C4-2B (cell line): ENCODE results near the gene CLDN11.

Experiments
- H3K27ac ChIP-seq: fragments of 450-650 bp; 2 replicates; pipeline ENCODE4 v1.5.1; 2017
- ZFX ChIP-seq: fragments of 450-650 bp; IDR thresholded peaks from 2 replicates; pipeline ENCODE4 v1.6.1; 2017
- TF ChIP-seq, protein P1 (sequence below): fragments of 450-650 bp; conservative IDR thresholded peaks from 2 replicates; pipeline ENCODE4 v1.5.1; 2017; ENCODE audit warnings: mild to moderate bottlenecking

Gene CLDN11

DNA sequence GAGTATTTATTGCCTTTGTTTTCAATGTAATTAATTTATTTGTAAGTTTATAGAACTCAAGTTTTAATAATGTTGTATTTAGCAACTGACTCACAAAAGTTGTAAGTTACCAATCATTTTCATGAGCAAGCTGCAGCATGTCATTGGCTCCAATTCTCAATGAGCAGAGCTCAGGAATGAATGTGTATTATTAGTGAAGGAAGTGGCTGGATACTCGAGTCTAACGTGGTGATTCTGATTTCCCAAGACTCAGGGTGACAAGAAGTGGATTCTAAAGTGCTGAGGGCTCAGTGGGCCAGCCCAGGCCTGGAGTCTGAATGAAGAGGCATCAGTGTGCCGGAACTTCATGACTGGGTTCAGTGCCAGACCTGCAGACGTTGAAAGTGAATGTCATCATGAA lies 39.6 kb downstream of the CLDN11 start:
- TF ChIP-seq, protein P1, sequence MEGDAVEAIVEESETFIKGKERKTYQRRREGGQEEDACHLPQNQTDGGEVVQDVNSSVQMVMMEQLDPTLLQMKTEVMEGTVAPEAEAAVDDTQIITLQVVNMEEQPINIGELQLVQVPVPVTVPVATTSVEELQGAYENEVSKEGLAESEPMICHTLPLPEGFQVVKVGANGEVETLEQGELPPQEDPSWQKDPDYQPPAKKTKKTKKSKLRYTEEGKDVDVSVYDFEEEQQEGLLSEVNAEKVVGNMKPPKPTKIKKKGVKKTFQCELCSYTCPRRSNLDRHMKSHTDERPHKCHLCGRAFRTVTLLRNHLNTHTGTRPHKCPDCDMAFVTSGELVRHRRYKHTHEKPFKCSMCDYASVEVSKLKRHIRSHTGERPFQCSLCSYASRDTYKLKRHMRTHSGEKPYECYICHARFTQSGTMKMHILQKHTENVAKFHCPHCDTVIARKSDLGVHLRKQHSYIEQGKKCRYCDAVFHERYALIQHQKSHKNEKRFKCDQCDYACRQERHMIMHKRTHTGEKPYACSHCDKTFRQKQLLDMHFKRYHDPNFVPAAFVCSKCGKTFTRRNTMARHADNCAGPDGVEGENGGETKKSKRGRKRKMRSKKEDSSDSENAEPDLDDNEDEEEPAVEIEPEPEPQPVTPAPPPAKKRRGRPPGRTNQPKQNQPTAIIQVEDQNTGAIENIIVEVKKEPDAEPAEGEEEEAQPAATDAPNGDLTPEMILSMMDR, result no peak
- no peak for TF ChIP-seq ZFX
- no peak overlapping the region for H3K27ac ChIP-seq

DNA sequence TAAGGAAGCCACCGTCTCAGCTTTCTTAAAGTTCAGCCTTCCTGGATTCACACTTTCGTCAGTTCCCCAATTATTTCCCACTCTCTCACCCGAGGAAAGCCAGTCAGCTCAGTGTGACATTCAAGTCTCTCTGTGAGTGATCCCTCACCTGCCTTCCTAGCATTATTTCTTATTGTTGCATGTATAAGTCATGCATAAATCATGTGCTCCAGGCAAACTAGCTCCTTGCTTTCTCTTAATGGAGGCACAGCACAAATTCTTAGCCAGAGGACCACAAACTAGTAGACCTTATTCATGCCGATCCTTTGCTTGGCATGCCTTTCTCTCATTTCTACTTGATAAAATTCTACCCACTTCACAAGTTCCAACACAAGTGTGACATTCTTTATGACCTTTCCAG lies 44.3 kb downstream of the CLDN11 start:
- no peak for TF ChIP-seq ZFX
- TF ChIP-seq, protein P1, result no peak
- no peak overlapping the region for H3K27ac ChIP-seq

DNA sequence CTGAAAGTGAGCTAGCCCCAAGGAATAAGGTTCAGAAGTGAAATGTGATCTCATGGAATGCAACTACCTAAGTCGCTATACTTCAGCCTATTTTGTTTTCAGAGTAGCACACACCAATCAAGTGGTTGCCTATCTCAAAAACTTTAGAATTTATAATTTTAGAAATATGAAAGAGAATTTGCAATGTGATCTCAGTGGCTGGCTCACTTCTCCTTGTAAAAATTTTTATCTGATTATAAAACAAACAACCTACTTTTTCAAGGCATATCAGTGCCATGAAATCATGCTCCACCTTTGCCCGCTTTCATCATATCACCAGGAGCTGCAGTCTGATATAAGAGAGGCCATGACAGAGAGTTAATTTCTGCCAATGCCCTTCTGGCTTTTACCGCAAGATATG lies 47.3 kb downstream of the CLDN11 start:
- no peak overlapping the region for H3K27ac ChIP-seq
- no peak for TF ChIP-seq ZFX

DNA sequence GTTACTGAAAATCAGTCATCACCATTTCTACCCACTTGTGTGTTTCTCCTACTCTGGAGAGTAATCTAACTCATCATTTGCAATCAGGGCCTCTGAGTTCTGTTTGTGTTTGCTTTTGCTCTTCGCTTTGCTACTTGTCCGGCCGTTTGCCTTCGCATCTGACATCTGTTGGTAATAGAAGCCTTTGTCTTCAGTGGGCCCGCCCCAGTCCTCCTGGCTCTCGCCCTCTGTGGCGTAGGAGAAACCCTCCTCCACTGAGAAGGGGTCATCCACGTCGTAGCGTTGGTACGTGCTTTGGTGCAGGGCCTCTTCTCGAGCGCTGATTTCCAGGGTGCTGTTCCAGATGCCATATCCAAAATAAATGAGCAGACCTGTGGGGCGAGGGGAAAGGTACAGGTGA lies 48.3 kb downstream of the CLDN11 start:
- TF ChIP-seq, protein P1, result no peak
- TF ChIP-seq ZFX, result no peak
- no peak overlapping the region for H3K27ac ChIP-seq

DNA sequence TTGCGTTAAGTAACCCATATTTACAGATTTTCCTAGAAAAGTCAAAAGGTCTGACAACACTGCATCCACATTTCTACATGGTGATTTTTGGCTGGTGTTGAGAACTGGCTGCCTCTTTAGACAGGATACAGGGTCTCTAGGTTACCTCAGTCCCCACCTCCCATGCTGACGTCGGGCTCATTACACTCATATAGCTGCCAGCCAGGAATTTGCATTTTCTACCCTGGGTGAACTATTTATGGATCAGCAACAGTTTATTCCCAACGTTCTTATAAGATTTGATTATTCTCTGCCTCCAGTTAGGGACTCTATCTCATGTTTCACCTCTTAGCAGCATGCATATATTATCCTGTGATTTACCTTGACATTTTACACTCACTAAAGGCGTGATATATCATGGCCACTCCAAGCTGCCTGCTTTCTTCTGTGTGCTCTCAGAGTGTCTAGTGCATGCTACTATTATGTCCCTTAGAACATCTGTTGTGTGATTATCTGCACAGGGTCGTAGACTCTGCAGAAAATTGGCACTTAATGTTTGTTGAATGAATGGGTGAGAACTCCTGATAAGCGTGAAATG lies 49.0 kb downstream of the CLDN11 start:
- TF ChIP-seq, protein P1, result no peak
- TF ChIP-seq ZFX, result no peak
- H3K27ac ChIP-seq, result no peak overlapping the region

DNA sequence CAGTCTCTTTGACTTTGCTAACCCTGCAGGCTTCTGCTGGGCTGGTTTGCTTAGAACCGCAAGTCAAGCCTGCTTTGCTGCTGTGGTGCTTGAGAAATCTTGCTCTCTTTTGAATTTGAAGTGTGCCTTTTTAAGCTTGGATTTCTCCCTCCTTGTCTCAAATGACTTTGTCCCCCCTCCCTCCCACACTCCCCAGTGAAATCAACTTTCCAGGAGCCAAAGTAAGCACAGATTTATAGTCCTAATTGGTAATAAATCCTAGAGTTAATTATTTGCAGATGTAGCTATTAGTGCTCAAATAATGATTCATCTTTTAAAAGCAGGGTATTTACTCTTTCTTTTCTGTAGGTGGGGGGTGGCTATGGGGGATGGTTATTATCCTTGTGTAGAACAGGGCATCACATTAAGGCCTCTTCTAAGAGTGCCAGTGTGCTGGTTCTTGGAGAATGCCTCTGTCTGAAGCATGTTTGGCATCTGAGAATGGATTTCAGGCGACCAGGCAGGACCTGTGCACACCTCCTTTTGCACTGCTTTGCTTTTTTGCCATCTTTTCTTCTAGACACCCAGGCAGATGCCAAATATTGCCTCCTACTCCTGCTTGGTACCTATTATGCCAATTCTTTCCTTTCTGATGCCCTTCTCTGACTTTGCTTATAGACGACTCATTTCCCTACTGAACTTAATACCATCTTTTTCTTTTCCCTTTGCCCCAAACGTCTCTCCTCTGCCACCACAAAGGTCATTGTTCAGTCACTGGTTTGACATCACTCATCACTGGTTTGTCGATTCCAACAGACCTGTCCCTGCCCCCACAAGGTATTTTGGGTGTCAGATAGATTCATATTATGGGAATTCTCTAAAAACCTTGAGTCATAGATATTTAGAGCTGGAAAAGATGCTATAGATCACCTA lies 50.7 kb downstream of the CLDN11 start:
- TF ChIP-seq, protein P1, result no peak
- no peak for TF ChIP-seq ZFX
- H3K27ac ChIP-seq, result no peak overlapping the region

DNA sequence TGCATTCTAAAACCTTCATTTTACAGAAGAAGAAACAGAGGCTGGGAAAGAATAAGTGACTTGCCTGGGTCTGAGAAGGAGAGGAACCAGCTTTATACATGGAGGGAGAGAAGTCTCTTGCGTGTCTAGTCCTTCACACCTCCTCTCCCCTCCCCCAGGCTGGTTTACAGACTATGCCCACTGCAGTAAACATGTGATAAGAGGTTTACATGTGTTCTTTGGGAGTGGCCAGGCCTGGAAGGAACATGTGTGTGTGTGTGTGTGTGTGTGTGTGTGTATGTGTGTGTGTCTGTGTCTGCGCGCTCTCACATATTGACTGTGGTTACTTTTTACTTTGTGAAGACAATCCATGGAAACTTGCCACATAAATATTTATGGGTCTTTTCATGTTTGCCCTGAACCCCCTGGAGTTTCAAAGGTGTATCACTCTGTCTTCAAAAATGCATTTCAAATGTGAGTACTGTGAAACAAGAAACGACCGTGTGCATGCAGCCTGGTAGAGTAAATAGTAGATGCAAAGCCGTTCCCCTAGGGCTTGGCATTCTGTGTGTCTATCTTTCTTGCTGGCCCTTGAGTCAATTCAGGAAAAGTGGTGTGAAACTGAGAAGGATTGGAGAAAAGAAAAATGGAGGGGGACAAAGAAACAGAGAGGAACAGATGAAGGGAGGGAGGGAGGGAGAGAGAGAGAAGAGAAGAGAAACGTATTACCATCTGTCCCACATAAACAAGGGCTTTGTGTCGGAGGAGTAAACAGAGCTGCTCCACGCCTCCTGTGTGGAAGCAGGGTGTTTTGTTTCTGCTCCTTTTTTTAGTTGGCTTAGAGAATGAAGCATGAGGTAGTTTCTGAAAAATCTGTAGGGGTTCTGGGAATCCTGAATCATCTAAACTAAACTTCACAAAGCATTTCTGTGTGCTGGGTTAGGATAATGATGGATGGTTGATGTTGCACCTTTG lies 51.7 kb downstream of the CLDN11 start:
- no peak overlapping the region for H3K27ac ChIP-seq
- TF ChIP-seq, protein P1, result no peak
- TF ChIP-seq ZFX, result no peak
